ENCODE results near the gene CASP3.

- no peak for TF ChIP-seq CTCF (conservative IDR thresholded peaks at IDR 0.05; ENCODE audit: low read length)
- TF ChIP-seq EZH2phosphoT487 (IDR thresholded peaks at IDR 0.05; ENCODE audit: borderline replicate concordance) = no peak
These were observed 40.4 kb upstream of the CASP3 start for GRCh38 chr4:184689681-184690080.
